HepG2 (cell line): ENCODE measurements around the gene CNNM1. TPM values are rescaled to one million over a fixed set of nuclear protein-coding genes. Genes with fewer than 3 reads are reported as not detected.

Experiments used
- ATF1 ChIP-seq: IDR thresholded peaks from 2 replicates; pipeline ENCODE4 v1.6.1; 2016; ENCODE audit warnings: mild to moderate bottlenecking, control low read depth
- ATF7 ChIP-seq, 2 experiments: fragments of 450-650 bp in 1 of 2; sonication (generic) in 1 of 2; formaldehyde crosslinking in 1 of 2; IDR thresholded peaks; 2 replicates each; pipeline versions ENCODE4 v1.4.0 to v1.6.1; 2016 to 2020; ENCODE audit warnings: antibody characterized with exemption in 1 of 2, mild to moderate bottlenecking in 1 of 2, missing genetic modification reagents in 1 of 2
- DMAP1 ChIP-seq: IDR thresholded peaks from 2 replicates; pipeline ENCODE4 v1.6.1; 2016
- HMG20A ChIP-seq: IDR thresholded peaks from 2 replicates; pipeline ENCODE4 v1.6.1; 2016; ENCODE audit warnings: borderline replicate concordance
- HOXA3 ChIP-seq: sonication (generic); formaldehyde crosslinking; IDR thresholded peaks from 2 replicates; pipeline ENCODE4 v1.5.0; 2020; ENCODE audit warnings: missing genetic modification reagents
- MBD4 ChIP-seq: IDR thresholded peaks from 2 replicates; pipeline ENCODE4 v1.6.1; 2012; ENCODE audit warnings: low read length, inconsistent platforms, borderline replicate concordance
- POLR2AphosphoS5 ChIP-seq: IDR thresholded peaks from 2 replicates; pipeline ENCODE4 v1.6.1; 2012; ENCODE audit warnings: low read depth, low read length
- SRF ChIP-seq: IDR thresholded peaks from 2 replicates; pipeline ENCODE4 v1.6.1; 2011; ENCODE audit warnings: mild to moderate bottlenecking, low read depth, low read length, moderate library complexity
- SRSF4 ChIP-seq: fragments of 200-400 bp; formaldehyde crosslinking; IDR thresholded peaks from one replicate; pipeline ENCODE4 v1.6.1; 2018; ENCODE audit warnings: mild to moderate bottlenecking, low read depth, low read length, moderate library complexity; ENCODE audit not compliant: poor library complexity, severe bottlenecking
- SRY ChIP-seq: sonication (generic); formaldehyde crosslinking; IDR thresholded peaks from 2 replicates; pipeline ENCODE4 v1.8.0; 2022; ENCODE audit warnings: mild to moderate bottlenecking, missing genetic modification reagents
- TAF15 ChIP-seq: fragments of 200-400 bp; formaldehyde crosslinking; IDR thresholded peaks from one replicate; pipeline ENCODE4 v1.6.1; 2018; ENCODE audit warnings: mild to moderate bottlenecking, low read depth, low read length; ENCODE audit not compliant: poor library complexity, severe bottlenecking
- YY1 ChIP-seq: IDR thresholded peaks from 2 replicates; pipeline ENCODE4 v1.6.1; 2011; ENCODE audit warnings: low read length, low read depth, moderate library complexity, mild to moderate bottlenecking; ENCODE audit not compliant: insufficient read depth, insufficient replicate concordance
- ZMYM4 ChIP-seq: sonication (generic); formaldehyde crosslinking; IDR thresholded peaks from 2 replicates; pipeline ENCODE4 v1.8.1; 2023; ENCODE audit warnings: mild to moderate bottlenecking, missing genetic modification reagents
- ZNF282 ChIP-seq: fragments of 450-650 bp; IDR thresholded peaks from 2 replicates; pipeline ENCODE4 v1.6.1; 2018; ENCODE audit not compliant: partially characterized antibody
- ZNF501 ChIP-seq: sonication (generic); formaldehyde crosslinking; IDR thresholded peaks from 2 replicates; pipeline ENCODE4 v1.5.1; 2020; ENCODE audit warnings: mild to moderate bottlenecking, moderate library complexity, missing genetic modification reagents
- ZNF577 ChIP-seq: sonication (generic); formaldehyde crosslinking; IDR thresholded peaks from 2 replicates; pipeline ENCODE4 v1.4.0; 2020; ENCODE audit warnings: mild to moderate bottlenecking, low read depth, missing genetic modification reagents, borderline replicate concordance
- ZNF598 ChIP-seq: sonication (generic); formaldehyde crosslinking; IDR thresholded peaks from 2 replicates; pipeline ENCODE4 v1.5.1; 2020; ENCODE audit warnings: mild to moderate bottlenecking, missing genetic modification reagents, borderline replicate concordance
- ZNF605 ChIP-seq: sonication (generic); formaldehyde crosslinking; IDR thresholded peaks from 2 replicates; pipeline ENCODE4 v1.8.0; 2022; ENCODE audit warnings: mild to moderate bottlenecking, missing genetic modification reagents
- polyA plus RNA-seq, 8 experiments: library from polyadenylated mRNA; depleted of rRNA in 3 of 8; stranded (reverse) in 7 of 8; unstranded in 1 of 8; fragments of >200 nt; fragmentation: Illumina TruSeq in 4 of 8; extraction: Trizol in 4 of 8; gene quantifications; 2 replicates each; pipeline versions ENCODE4 v1.2.1 to v1.2.3, GENCODE V29; 2011 to 2016; ENCODE audit warnings: low read depth in 4 of 8, missing spikeins in 1 of 8, mixed read lengths in 1 of 8; ENCODE audit not compliant: insufficient read depth in 1 of 8
- total RNA-seq, 5 experiments: library from RNA; depleted of rRNA; stranded (reverse); fragments of >200 nt; fragmentation: Illumina TruSeq; extraction: Trizol; gene quantifications; 2 replicates each; pipeline ENCODE4 v1.2.3, GENCODE V29; 2016; ENCODE audit warnings: low read depth in 1 of 5
- TF ChIP-seq, protein P1 (sequence below): sonication (generic); formaldehyde crosslinking; IDR thresholded peaks from 2 replicates; pipeline ENCODE4 v1.4.0; 2020; ENCODE audit warnings: missing genetic modification reagents, low read depth, mild to moderate bottlenecking, borderline replicate concordance
- TF ChIP-seq, protein P2 (sequence below): sonication (generic); formaldehyde crosslinking; IDR thresholded peaks from 2 replicates; pipeline ENCODE4 v1.5.1; 2020; ENCODE audit warnings: mild to moderate bottlenecking, missing genetic modification reagents, moderate library complexity
- TF ChIP-seq, protein P3 (sequence below): IDR thresholded peaks from 2 replicates; pipeline ENCODE4 v1.6.1; 2018; ENCODE audit warnings: missing genetic modification reagents, mild to moderate bottlenecking, missing compliant biosample characterization
- TF ChIP-seq, protein P4 (sequence below): sonication (generic); formaldehyde crosslinking; IDR thresholded peaks from 2 replicates; pipeline ENCODE4 v1.4.0; 2020; ENCODE audit warnings: missing genetic modification reagents, borderline replicate concordance
- TF ChIP-seq, protein P5 (sequence below): fragments of 450-650 bp; IDR thresholded peaks from 2 replicates; pipeline ENCODE4 v1.6.1; 2016
- TF ChIP-seq, protein P6 (sequence below): IDR thresholded peaks from 2 replicates; pipeline ENCODE4 v1.6.1; 2012; ENCODE audit warnings: inconsistent platforms

The CNNM1 gene
- total and polyA plus RNA-seq, 2 of the 13 experiments (the other 11 are each of a cell fraction or from before 2014, with no cell fraction given) = 4.3 to 9.6 TPM

DNA sequence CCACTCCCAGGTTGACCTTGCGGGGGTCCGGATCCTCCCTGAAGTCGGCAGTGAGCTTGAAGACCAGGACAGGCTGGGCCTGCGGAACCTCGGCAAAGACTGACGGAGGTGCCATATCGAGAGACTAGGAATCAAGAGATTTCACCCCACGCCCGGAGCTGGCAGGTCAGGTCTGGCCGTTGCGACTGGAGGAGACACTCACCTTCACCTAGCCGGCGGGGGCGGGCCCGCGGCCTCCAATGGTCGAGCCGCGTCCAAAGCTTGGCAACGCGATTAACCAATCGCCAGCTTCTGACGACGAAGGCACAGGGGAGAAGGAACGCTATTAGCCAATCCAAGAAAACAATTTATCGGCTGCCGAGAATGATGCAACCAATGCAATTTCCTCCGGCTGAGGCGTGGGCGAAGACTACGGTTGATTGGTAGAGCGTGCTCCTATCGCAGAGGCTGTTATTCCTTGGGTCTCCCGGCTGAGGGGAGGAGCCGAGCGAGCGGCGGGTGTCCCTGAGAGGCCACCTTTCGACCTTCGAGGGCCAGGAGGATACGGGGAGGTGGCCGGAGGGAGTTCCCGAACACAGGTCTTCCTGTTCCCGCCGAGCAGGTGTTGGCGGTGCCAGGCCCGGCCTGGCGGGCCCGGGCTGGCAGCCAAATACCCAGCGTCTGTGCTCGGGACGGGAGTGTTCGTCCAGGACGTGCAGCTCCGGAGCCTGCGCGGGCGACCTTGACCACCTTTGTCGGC, 101.5 kb downstream of the CNNM1 start, which contains the start of gene GOT1 (continued):
- TF ChIP-seq ZNF577 (CRISPR knock-in tag) (no peak), SRSF4 (no peak), SRY (CRISPR knock-in tag) (no peak; the same call in 1 of the 2 replicates), DMAP1 (CRISPR knock-in tag) (peak; percentile 82), ZNF598 (CRISPR knock-in tag) (no peak; the same call in 1 of the 2 replicates), HOXA3 (CRISPR knock-in tag) (peak; percentile 42; the same call in 1 of the 2 replicates), ZMYM4 (CRISPR knock-in tag) (peak; percentile 98), ATF7 (IDR thresholded peaks at IDR 0.05) (peak; percentile 77), ATF7 (CRISPR knock-in tag; IDR thresholded peaks at IDR 0.05) (no peak), TAF15 (no peak), ZNF501 (peak; percentile 83), ZNF605 (no peak; the same call in 1 of the 2 replicates), YY1 (peak; percentile 31), SRF (no peak), ZNF282 (no peak), ATF1 (peak; percentile 93), MBD4 (no peak), POLR2AphosphoS5 (peak; percentile 77), HMG20A (no peak)
- TF ChIP-seq, protein P1, sequence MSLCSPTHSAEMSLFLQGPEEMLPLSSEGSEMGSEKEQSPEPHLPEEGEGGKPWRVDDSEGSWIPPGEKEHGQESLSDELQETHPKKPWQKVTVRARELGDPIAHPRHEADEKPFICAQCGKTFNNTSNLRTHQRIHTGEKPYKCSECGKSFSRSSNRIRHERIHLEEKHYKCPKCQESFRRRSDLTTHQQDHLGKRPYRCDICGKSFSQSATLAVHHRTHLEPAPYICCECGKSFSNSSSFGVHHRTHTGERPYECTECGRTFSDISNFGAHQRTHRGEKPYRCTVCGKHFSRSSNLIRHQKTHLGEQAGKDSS (CRISPR knock-in tag) = 0 out of 2 replicates have a peak, but pooled peaks have one; percentile 29
- TF ChIP-seq, protein P2, sequence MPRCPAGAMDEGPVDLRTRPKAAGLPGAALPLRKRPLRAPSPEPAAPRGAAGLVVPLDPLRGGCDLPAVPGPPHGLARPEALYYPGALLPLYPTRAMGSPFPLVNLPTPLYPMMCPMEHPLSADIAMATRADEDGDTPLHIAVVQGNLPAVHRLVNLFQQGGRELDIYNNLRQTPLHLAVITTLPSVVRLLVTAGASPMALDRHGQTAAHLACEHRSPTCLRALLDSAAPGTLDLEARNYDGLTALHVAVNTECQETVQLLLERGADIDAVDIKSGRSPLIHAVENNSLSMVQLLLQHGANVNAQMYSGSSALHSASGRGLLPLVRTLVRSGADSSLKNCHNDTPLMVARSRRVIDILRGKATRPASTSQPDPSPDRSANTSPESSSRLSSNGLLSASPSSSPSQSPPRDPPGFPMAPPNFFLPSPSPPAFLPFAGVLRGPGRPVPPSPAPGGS = no peak; the same call in 1 of the 2 replicates
- TF ChIP-seq, protein P3, sequence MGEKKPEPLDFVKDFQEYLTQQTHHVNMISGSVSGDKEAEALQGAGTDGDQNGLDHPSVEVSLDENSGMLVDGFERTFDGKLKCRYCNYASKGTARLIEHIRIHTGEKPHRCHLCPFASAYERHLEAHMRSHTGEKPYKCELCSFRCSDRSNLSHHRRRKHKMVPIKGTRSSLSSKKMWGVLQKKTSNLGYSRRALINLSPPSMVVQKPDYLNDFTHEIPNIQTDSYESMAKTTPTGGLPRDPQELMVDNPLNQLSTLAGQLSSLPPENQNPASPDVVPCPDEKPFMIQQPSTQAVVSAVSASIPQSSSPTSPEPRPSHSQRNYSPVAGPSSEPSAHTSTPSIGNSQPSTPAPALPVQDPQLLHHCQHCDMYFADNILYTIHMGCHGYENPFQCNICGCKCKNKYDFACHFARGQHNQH = no peak; the same call in 1 of the 2 replicates
- TF ChIP-seq, protein P4, sequence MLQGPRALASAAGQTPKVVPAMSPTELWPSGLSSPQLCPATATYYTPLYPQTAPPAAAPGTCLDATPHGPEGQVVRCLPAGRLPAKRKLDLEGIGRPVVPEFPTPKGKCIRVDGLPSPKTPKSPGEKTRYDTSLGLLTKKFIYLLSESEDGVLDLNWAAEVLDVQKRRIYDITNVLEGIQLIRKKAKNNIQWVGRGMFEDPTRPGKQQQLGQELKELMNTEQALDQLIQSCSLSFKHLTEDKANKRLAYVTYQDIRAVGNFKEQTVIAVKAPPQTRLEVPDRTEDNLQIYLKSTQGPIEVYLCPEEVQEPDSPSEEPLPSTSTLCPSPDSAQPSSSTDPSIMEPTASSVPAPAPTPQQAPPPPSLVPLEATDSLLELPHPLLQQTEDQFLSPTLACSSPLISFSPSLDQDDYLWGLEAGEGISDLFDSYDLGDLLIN (CRISPR knock-in tag) = no peak
- TF ChIP-seq, protein P5, sequence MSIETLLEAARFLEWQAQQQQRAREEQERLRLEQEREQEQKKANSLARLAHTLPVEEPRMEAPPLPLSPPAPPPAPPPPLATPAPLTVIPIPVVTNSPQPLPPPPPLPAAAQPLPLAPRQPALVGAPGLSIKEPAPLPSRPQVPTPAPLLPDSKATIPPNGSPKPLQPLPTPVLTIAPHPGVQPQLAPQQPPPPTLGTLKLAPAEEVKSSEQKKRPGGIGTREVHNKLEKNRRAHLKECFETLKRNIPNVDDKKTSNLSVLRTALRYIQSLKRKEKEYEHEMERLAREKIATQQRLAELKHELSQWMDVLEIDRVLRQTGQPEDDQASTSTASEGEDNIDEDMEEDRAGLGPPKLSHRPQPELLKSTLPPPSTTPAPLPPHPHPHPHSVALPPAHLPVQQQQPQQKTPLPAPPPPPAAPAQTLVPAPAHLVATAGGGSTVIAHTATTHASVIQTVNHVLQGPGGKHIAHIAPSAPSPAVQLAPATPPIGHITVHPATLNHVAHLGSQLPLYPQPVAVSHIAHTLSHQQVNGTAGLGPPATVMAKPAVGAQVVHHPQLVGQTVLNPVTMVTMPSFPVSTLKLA = 0 out of 2 replicates have a peak, but pooled peaks have one; percentile 25
- TF ChIP-seq, protein P6, sequence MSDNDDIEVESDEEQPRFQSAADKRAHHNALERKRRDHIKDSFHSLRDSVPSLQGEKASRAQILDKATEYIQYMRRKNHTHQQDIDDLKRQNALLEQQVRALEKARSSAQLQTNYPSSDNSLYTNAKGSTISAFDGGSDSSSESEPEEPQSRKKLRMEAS = no peak; the same call in 1 of the 2 replicates
